GM19372 (cell line): ENCODE data around the gene TRIM10.
"Not testable (repeated sequence)": the region's sequence is repeated elsewhere in the genome, so short reads cannot be mapped to it uniquely, and the experiment has no call there.

ENCODE experiments used
- ATAC-seq: cut with Tn5 transposase; IDR thresholded peaks from one replicate; pipeline ENCODE4 v1.9.1; 2021; ENCODE audit warnings: mild to moderate bottlenecking, low read depth, moderate library complexity; ENCODE audit not compliant: unreplicated experiment

The TRIM10 gene

DNA sequence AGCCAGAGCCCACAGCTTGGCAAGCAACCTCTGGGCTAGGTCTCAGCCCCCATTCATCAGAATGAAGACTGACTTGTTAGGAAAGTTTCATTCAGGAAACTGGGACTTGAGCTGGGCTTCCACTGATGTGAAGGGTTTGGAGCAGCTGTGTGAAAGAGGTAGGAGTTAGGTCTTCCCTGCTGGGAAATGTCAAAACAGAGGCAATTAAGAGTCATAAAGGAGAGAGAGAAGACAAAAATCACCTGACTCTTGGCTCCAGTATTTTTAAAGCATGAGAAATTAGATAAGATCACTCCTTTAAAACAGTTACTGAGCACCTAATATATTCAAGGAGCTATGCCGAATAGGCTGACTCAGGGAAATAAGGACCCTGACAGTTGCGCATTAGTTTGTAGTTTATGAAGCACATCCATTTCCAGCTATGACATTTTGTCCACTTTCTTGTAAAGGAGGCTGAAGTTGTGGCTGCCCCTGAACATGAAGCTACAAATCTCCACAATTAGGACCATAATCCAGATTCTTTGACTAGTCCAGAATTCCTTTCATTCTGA lies 29.0 kb downstream of the TRIM10 start:
- ATAC-seq: no peak

DNA sequence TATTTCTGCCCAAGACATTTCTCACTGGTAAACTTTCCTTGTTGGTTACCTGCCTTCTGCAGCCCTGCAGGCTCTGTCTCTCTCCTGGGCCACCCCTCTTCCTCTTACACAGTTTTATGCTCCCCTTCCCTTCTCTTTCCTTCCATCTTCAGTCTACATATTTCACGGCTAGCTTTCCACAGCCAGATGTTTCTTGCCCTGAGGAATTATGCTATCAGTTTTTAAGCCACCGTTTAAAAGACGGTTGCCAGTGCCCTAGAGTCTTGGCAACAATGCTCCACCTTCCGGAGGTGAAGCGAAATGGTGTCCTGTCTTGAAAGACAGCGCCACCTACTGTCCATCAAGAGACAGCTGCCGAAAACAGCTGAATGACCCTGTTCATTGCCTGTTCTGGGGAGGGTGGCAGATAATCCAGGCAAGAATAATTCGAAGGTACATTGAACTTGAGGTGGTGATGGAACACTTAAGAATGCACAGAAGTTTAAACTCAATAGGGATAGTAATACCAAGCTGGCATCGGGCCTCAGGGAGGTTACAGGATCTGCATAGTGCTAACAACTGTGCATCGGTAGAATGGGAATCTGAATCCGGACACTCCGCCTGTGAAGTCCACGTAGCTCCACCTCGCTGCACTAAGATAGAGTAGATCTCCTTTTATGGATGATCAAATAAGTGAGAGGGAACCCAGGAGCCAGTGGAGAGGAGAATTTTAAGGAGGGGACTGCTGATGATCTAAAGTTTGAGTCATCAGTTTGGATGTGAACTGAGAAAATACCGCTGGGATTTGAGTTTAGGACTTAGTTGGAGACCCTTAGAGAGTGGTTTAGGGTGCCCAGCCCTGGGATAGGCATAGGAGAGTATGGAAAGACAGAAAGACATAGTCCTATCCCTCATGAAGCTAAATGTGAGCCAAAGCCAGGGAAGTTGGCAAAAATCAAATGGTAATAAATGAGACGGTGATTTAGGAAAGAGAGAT lies 29.8 kb downstream of the TRIM10 start:
- no peak for ATAC-seq

DNA sequence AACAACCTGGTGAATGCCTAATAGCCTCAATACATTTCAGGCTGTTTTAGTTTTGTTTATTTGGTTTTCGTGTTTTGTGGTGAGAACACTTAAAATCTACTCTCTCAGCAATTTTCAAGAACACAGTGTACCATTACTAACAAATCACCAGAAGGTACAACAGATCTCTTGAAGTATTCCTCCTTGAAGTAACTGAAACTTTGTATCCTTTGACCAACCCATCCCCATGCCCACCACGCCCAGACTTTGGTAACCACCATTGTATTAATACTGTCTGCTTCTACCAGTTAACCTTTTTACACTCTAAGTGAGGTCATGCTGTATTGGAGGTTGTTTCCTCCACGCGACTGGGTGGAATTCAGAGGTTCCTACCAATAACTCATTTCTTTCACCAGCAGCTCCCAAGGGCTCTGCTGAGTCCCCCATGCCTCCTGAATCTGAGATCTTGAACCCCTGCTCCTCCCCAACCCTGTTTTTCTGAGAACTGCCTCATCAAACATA lies 30.8 kb downstream of the TRIM10 start:
- ATAC-seq: no peak

DNA sequence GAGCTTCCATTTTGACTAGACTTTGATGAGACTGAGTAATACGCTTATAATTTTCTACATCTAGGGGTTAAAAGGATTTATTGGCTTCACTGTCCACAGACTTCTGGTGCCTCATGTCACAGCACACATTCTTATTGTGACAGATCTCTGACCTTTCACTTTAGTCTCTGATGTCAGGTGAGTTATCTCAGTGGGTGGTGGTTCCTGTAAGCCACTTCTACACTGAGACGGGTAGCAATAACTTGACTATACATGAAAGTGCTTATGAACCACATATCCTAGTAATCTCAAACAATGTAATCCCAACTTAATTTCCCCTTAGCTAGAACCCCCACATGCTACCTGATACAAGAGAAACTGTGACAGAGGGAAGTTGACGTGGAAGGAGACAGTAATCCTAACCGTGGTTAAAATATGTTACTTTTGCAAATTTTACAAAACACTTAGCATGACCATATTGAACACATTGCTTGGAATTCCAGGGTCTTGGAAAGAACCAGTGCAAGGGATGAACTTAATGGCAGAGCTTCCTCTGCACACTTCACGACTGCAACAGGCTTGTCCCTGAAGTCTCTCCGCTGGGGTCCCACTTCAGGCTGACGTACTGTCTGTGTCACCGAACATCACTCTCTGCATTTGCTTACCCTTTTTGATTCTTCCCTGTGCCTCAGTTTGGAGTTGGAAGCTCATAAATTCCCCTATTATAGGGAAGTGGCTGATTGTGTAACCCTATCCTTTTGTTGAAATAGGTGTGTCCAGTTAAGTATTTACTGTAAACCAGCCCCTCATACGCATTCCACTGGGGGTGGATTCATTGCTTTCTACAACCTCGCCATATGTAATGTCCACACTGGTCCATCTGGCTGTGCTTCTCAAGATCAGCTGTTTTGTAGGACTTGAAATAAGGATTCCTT lies 31.5 kb downstream of the TRIM10 start:
- ATAC-seq: no peak

DNA sequence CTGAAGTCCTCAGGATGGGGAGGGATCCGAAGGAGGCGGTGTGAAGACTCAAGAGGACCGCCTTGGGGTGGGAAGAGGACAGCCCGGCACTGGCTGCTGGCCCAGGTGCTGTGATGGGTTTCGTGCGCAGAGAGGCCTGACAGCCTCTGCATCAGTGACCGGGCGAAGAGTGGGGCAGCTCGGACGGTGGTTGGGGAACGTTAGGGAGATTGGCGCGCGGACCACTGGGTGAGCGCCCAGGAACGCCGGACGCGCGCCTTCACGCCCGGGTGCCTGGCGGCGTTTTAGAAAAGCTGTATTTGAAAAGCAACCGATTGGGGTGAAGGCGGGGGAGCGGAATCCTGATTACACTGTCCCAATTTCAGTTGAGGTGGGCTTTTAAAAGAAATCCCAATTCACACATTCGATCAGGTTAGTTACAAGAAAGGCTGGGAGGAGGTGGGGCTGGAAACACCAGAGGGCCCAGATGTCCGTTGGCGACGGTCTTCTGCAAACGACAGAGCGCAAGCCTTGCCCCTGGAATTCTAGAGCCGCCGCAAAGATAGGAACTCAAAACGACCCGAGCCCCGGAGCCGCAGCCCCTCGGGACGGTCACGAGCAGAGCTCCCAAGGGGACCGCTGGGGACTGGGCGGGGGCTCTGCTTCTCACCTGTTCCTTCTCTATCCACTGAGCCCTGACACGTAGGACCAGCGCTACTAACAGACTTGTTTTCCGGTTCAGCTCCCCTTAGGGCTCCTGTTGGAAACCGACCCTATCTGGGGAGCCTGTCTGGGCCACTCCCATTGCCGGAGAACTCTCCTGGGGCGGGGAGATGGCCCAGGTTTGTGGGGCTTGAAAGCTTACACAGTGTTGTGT lies 33.5 kb downstream of the TRIM10 start:
- ATAC-seq: no peak

DNA sequence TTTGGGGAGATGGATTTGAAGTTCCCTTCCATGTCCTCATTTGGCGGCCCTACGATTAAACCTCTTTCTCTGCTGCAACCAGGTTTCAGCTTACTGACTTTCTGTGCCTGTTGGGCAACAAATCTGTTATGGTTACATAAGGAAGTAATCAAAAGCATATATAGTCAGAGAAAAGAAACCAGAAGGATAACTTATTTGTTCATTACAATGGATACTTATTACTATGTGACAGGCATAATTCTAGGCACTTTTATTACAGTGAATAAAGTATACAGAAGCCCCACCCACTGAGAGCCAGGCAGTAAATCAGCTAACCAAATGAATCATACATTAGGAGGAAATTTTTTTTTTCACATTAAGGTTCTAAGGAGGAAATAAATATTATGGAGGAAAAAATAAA lies 38.5 kb downstream of the TRIM10 start:
- no peak for ATAC-seq

DNA sequence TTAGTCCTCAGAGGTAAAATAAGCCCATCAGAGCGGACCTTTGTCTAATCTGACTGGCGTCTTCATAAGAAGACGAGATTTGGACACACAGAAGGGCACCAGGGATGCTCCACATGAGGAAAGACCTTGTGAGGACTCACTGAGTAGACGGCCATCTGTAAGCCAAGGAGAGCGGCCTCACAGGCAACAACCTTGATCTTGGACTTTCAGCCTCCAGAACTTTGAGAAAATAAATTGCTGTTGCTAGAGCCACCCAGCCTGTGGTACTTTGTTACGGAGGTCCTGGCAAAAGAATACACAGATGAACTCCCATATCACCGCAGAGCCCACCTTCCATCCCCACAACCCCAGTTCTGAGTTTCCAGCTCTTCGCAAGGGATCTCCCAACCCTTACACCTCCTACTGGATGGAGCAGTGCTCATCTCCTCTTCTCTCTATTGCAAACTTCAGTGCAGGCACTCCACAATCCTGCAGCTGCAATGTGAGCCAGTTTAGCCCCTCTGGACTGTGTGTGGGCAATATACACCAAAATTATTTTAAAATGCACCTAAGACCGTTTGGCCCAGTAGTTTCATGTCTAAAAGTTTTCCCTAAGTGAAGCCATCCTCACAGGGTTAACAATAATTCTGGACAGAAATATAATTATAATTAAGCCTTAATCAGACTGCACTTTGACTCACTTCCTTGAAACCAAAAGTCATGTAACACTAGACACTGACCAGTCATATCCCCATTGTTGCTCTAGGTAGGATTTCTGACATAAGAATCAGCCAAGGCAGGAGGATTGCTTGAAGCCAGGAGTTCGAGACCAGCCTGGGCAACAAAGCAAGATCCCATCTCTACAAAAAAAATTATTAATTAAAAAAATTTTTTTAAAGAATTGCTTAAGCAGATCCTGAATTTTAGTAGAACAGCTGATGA lies 39.3 kb downstream of the TRIM10 start:
- no peak for ATAC-seq

DNA sequence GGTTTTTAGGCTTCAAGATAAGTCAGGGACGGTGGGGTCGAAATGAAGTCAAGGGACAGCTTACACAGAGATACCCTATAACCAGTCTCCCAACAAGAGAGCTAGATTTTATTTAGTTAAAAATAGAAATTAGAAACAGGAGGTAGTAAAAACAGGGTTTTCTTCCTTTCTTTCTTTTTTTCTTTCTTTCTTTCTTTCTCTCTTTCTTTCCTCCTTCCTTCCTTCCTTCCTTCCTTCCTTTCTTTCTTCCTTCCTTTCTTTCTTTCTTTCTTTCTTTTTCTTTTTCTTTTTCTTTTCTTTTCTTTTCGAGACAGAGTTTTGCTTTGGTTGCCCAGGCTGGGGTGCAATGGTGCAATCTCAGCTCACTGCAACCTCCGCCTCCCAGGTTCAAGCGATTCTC lies 42.3 kb downstream of the TRIM10 start:
- not testable (repeated sequence) for ATAC-seq

DNA sequence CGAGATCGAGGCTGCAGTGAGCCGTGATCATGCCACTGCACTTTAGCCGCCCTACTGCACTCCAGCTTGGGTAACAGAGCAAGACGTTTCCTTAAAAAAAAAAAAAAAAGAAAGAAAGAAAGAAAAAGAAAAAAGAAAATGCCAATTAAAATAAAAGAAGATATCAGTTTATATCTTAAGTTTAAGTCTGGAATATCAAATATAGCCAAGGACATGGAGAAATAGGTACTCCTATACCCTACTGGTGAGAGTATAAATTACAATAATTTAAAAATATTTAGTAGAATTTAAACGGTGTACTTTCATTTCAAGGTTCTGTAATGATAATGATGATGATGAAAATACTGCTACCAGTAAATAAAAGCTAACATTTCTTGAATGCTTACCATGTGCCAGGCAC lies 44.3 kb downstream of the TRIM10 start:
- no peak for ATAC-seq

DNA sequence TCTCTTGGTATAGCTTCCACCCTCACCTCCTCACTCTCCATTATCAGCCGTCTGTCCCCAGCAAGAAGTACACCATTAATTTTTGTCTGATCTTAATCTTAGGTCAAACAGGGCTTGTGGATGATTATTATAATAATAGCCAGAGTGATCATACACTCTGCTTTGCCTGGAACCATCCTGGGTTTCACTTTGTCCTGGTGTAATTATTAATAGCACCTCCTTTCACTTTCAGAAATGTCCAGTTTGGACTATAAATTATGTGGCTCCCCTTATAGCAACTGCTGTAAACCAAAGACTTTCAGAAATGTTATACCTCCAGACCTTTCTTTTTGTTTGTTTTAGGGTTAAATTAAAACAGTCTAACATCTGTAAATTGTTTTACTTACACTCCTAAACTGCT lies 47.2 kb downstream of the TRIM10 start:
- no peak for ATAC-seq

DNA sequence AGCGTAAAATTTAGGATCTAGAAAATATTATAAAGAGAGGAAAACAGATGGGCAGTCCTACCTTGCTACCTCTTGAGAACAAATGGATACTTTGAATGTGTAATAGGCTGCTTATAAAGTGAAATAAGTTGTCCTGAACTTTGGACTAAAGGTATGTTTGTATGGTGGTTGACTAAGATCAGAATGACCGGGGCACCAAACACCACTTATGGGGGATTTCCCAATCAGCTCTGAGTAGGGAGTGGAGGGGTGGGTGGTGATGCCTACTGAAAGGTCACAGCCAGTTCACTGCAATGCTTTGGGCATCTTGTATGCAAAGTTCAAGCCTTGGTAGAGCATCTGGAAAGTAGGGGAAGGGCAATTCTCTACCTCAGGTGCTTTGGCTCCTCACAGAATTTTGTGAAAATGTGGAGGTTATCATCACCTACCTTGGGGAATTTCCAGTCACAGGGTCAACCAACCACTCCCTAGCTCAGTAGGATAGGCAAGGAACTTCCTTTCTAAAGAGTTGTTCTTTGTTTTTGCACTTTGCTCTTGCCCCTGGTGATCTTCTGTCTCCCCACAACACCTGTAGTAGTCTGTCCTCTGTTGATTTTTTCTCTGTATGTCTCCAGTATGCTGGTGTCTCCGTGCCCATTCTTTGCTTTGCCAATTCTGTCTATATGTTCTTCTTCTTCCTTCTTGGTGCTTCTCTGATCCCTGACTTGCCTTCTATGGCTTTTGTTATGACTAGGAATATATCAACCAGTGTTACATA lies 47.8 kb downstream of the TRIM10 start, which contains the start of gene TRIM31:
Gene TRIM31 (minus strand): TSS at position 88 of the 757 bp plus-strand sequence. CDS start 285 bp downstream, outside the sequence.
- ATAC-seq: no peak

DNA sequence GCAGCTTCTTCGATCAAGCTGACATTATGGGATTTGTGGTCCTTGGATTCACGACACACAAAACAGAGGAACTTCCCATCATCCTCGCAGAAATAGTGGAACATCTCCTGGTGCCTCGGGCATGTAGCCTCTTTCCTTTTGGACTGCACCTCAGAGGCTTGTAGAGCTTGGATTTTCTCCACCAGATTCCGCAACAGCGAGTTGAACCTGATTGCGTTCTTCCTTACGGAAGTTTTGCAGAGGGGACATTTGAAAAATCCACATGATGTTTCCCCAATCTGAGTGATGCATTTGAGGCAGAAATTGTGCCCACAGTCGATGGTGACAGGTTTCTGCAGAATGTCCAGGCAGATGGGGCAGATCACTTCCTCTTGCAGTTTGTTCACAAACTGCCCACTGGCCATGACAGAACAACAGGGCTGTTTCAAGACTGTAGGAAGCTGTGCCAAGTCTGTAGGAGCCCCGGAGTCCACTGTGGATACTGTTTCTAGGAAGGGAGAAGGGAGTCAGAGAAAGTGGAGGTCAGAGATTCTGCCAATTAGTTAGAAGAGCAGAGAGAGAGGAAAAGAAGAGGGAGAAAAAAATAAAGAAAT lies 48.5 kb downstream of the TRIM10 start:
- ATAC-seq: no peak

DNA sequence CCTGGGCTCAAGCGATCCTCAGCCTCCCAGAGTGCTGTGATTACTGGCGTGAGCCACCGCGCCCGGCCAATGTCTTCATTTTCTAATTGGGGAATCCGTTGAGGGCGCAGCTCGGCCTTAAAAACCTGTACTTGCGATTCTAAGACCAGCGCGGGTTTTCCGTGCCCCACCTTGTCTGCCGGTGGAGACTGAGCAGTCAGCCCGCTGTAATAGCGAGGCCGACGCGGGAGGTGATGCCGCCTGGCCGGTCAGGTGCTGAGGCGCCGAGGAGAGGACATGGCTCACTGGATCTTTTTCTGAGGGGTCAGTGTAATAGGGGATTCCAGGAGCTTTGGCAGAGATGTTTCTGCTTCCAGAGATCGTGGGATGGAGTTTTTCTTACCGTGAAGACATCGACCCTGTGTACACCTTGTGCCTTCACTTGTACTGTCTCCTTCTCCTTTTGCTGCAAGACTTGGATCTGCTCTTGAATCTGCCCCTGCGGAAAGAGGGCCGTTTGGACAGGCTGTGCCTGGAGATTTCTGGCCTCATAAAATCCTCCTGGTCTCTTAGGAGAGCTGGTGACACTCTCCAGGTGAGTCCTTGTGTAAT lies 49.6 kb downstream of the TRIM10 start:
- no peak for ATAC-seq

DNA sequence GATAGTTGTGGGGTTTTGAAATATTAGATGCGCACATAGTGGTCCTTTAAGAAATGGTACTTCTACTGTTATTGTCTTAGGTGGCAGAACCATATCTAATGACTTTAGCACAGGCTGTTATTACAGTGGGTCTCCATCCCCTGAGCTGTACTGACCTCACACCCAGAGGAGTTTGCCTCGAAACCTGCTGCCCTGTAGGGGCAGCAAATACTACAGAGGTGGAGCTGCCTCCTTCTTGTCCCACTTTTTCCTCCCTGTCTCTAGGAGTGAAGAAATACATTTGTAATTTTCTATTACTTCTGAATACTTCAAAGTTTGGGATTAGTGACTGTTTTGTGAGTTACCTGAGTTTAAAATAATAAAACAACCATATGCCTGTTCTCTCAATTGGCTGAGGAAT lies 56.4 kb downstream of the TRIM10 start:
- no peak for ATAC-seq

DNA sequence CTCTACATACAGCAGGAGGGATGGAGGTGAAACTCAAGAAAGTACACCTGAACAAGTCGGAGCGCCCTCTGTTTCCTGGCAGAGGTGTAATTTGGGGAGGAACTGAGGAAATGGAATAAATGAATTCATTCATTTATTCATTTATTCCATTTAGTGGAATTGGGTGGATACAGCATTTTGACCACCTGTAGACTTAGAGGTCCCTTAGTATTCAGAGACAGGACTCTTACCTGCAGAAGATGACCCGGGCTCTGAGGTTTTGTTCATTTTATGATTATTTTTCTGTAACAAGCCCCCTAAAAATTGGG lies 57.2 kb downstream of the TRIM10 start:
- ATAC-seq: no peak

DNA sequence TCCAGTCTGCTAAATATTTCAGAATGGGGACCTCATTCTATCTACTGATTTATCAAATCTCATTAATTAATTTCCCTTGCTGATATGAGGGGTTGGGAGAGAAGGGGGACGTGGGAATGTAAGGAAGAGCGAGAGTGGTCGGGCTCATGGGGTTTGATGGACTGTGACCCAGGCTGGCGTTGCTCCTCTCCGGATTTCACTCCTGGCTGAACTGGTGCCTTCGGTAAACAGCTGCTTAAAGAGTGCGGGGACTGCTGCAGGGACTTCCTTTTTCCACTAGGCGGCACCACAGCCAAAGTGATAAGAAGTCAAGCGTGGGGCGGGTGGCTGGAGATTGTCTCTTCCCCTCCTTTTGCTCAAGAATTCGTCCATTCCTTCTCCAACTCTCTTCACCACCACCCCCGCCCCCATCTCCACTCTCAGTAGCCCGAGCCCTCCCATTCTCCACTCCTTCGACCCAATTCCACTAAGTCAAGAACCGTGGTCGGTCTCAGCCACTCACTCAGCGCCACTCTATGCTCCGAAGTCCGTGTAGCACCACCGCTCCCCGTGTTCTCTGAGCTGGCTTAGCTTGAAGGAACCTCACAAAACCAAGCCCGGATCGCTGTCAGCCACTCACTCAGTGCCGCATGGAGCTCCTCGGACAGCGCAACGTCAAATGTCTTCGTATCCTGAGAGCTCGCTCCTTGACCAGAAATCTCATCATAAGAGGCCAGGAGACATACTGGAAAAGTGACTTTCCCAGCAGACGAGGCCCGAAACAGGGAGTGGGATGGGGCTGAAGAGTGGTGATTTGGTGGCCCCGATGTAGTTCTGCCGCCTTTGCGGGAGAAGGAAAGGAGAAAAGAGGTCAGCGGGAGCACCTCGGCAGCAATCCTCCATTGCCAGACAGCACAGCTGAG lies 57.8 kb downstream of the TRIM10 start:
- ATAC-seq: no peak
